Measurements from ENCODE around the gene ECE2.

ECE2 gene

DNA sequence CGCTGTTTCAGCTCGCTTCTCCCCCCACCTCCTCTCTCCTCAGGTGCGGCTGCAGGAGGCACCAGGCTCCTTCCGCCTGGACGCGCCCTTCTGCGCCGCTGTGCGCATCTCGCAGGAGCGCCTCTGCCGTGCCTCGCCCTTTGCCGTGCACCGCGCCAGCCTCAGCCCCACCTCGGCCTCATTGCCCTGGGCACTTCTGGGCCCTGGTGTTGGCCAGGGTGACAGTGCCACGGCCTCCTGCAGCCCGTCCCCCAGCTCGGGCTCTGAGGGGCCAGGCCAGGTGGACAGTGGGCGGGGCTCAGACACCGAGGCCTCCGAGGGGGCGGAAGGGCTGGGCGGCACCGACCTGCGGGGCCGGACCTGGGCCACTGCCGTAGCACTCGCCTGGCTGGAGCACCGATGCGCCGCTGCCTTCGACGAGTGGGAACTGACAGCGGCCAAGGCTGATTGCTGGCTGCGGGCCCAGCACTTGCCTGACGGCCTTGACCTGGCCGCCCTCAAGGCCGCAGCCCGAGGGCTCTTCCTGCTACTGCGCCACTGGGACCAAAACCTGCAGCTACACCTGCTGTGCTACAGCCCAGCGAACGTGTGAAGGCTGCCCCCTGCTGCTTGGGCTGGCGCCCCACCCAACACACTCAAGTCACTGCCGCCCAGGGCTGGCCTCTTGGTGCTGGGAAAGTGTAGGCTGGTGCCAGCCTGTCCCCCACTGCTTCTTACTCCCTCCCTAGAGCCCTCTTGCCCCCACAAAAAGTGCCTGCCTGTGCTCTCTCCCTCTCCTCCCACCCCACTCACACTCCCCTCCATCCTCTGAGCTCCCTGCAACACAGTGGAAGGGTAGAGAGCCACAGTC, 34.1 kb upstream of the ECE2 start:
- Histone ChIP-seq H3K27ac (ENCODE audit: low read length) (no peak overlapping the region), H3K4me3 (ENCODE audit: low read length) (no peak overlapping the region), H3K36me3 (ENCODE audit: control insufficient read depth, low read depth, low read length) (peaks cover 37% of the 10 kb centered on the region), H3K9me3 (ENCODE audit: control insufficient read depth, low read depth, low read length) (no peaks in the 10 kb centered on the region), H3K4me1 (ENCODE audit: control insufficient read depth, low read depth, low read length) (no peaks in the 10 kb centered on the region), H3K9ac (ENCODE audit: low read length) (no peak overlapping the region), H3K27me3 (ENCODE audit: control insufficient read depth, insufficient read depth, low read length) (no peaks in the 10 kb centered on the region)

DNA sequence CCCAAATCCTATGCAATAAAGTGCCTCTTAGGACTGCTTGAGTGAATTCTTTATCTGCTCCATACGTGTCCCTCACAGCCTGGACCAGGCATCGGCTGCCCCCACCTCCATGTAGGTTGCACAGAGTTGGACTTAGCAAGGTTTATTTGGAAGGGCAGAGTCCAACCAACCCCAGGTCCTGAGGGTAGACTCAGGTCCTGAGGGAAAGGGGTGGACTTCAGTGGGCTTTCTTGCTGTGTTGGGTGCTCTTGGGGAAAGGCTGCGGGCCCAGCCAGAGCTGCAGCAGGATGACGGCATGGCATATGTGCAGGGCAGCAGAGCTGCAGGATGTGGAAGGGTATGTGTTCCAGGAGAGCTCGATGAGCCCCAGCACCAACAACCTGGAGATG, 33.5 kb upstream of the ECE2 start:
- Histone ChIP-seq H3K4me3 (ENCODE audit: low read length) (no peak overlapping the region), H3K9me3 (ENCODE audit: control insufficient read depth, low read depth, low read length) (no peaks in the 10 kb centered on the region), H3K9ac (ENCODE audit: low read length) (no peak overlapping the region), H3K36me3 (ENCODE audit: control insufficient read depth, low read depth, low read length) (peaks cover 37% of the 10 kb centered on the region), H3K27me3 (ENCODE audit: control insufficient read depth, insufficient read depth, low read length) (no peaks in the 10 kb centered on the region), H3K27ac (ENCODE audit: low read length) (no peak overlapping the region), H3K4me1 (ENCODE audit: control insufficient read depth, low read depth, low read length) (no peaks in the 10 kb centered on the region)

DNA sequence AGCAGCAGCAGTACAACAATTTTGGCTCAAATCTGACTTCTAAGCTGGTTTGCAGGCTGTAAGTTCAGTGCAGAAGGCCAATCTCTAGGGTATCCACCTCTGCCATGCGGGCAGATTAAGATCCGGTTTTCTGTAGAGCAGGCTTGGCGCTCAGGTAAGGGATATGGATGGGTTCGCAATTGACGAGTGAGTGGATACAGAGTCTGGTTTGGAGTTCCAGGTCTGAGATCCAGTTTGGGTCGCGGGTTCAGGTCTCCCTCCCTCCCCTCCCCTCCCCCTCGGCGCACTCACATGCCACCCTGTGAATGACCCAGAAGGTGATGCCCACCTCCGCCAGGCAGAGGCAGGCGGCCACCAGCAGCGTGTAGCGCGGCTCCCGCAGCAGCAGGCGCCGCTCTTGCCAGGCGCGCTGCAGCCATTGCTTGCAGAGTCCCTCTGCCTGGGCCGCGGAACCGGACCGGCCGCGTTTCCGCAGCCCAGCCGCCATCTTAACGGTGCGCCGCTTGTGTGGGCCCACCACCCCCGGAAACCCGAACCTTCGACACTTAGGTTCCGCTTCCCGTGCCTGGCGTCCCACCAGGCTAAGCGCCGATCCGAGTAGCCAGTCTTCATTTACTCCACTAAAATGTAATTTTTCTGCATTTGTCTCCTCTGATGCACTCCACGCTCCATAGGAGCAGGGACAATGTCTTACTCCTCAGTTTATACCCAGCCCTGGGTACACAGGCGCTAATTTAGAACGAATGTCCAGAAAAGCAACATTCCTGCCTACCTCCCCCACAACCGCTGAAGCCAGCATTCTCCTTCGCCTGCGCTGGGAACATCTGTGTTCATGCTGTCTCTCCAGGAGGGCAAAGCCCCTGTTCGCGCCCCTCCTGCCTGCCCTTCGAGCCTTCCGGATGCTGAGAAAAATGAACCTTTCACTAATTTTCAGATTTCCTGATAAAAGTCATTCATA, 27.1 kb upstream of the ECE2 start, which contains the start of gene ALG3:
Gene ALG3 (minus strand): TSS at position 509 of the 958 bp plus-strand sequence. CDS start 22 bp downstream, at position 487.
- H3K9me3 ChIP-seq (ENCODE audit: control insufficient read depth, low read depth, low read length) = no peaks in the 10 kb centered on the region
- peak within 1 kb of the TSS; percentile 99 for H3K27ac ChIP-seq (ENCODE audit: low read length)
- peak within 1 kb of the TSS; percentile 100 for H3K4me3 ChIP-seq (ENCODE audit: low read length)
- peaks cover 22% of the 10 kb centered on the region for H3K36me3 ChIP-seq (ENCODE audit: control insufficient read depth, low read depth, low read length)
- H3K9ac ChIP-seq (ENCODE audit: low read length) = peak within 1 kb of the TSS; percentile 99
- no peaks in the 10 kb centered on the region for H3K4me1 ChIP-seq (ENCODE audit: control insufficient read depth, low read depth, low read length)
- no peaks in the 10 kb centered on the region for H3K27me3 ChIP-seq (ENCODE audit: control insufficient read depth, insufficient read depth, low read length)

DNA sequence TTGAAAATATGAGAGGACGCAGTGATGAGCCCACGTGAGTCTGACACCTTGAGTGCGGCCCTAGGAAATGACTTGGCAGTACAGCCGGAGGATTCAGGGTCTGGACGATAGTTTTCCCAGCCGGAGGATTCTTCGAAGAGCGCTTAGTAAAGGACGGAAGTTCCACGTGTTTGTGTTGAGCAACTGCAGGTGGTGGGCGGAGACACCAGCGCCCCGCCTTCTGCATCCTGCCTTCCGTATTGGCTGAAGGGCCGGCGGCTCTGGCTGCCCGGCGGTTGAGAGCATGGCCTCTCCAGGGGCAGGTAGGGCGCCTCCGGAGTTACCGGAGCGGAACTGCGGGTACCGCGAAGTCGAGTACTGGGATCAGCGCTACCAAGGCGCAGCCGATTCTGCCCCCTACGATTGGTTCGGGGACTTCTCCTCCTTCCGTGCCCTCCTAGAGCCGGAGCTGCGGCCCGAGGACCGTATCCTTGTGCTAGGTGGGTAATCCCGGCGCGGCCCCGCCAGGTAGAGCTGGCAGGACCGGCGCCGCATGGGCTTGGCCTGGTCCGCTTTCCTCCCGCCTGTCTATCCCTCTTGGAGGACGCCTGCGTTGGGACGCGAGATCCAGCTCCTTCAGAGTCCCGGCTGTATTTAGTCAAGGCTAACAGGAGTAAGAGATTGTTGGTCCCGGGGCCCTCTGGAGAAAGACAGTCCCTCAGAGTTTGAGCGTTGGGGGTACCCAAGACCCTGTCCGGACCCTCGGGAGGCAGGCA, 26.2 kb upstream of the ECE2 start, which contains the start of gene EEF1AKMT4:
Gene EEF1AKMT4 (plus strand): TSS at position 261 of the 755 bp plus-strand sequence. CDS start 23 bp downstream, at position 284.
- Histone ChIP-seq H3K4me3 (ENCODE audit: low read length) (peak within 1 kb of the TSS; percentile 100), H3K27me3 (ENCODE audit: control insufficient read depth, insufficient read depth, low read length) (no peaks in the 10 kb centered on the region), H3K9me3 (ENCODE audit: control insufficient read depth, low read depth, low read length) (no peaks in the 10 kb centered on the region), H3K36me3 (ENCODE audit: control insufficient read depth, low read depth, low read length) (peaks cover 13% of the 10 kb centered on the region), H3K9ac (ENCODE audit: low read length) (peak within 1 kb of the TSS; percentile 99), H3K4me1 (ENCODE audit: control insufficient read depth, low read depth, low read length) (no peaks in the 10 kb centered on the region), H3K27ac (ENCODE audit: low read length) (peak within 1 kb of the TSS; percentile 99)

DNA sequence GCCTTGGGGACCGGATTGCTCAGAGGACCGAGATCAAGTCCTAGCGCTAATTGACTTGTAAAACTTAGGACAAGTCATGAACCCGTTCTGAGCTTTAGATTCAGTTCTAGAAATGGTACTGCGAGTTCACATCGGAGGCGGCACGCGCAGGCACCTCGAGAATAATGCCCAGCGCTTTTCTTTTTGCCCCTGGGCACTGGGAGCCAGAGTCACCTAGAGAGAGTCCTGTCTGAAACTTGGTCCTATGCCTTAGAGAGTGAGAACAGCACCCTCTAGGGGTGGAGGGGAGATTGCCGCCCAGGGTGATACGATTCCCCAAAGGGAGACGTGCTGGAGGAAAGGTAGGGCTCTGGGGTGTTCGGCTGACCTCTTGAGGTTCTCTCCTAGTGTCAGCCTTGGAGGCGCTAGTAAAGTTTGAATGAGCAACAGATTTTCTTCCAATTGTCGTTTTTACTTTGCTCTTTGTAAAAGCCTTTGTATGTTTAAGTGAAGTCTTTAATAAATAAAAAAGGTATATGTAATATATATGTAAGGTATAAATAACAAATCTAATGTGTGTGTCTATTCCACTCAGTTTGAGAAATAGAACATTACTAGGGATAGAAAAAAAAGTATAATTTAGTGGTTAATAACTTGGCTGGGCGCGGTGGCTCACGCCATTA, 25.5 kb upstream of the ECE2 start:
- H3K9ac ChIP-seq (ENCODE audit: low read length) = peak overlapping the region; percentile 99
- H3K4me3 ChIP-seq (ENCODE audit: low read length) = peak overlapping the region; percentile 100
- H3K9me3 ChIP-seq (ENCODE audit: control insufficient read depth, low read depth, low read length) = no peaks in the 10 kb centered on the region
- H3K27ac ChIP-seq (ENCODE audit: low read length) = peak overlapping the region; percentile 22
- H3K36me3 ChIP-seq (ENCODE audit: control insufficient read depth, low read depth, low read length) = peaks cover 6% of the 10 kb centered on the region
- H3K27me3 ChIP-seq (ENCODE audit: control insufficient read depth, insufficient read depth, low read length) = no peaks in the 10 kb centered on the region
- no peaks in the 10 kb centered on the region for H3K4me1 ChIP-seq (ENCODE audit: control insufficient read depth, low read depth, low read length)

DNA sequence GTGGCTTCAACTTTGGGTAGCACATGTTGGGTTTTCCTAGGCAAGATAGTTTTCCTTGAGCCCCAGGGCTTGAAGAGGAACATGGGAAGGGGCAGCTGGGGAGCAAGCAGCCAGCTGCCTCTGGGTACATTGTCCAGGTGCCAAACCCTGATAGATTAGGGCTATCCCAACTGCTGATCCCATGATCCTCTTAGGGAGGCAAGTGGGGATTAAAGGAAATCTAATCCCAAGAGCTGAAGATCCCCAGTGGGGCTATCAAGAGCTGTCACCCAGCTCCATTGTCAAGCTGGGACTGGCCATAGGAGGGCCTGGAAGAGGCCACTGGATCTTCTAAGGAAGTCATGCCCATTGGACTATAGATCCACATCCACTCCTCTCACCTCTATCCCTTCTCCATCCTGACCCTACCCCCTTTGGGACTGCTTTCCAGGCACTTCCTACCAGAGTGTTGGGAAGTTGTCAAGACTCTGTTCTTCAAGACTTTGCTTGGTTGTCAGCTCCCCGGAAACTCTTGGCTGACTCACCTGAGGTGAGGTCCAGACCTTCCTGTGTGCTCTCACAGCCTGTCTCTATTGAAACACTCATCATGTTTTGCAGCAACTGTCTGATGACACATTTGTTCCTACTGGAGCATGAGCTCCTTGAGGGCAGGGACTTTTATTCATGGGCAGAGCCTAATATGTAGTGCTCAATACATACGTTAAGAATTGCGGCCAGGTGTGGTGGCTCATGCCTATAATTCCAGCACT, 20.4 kb upstream of the ECE2 start:
- no peaks in the 10 kb centered on the region for H3K9me3 ChIP-seq (ENCODE audit: control insufficient read depth, low read depth, low read length)
- H3K36me3 ChIP-seq (ENCODE audit: control insufficient read depth, low read depth, low read length) = no peaks in the 10 kb centered on the region
- H3K27me3 ChIP-seq (ENCODE audit: control insufficient read depth, insufficient read depth, low read length) = peaks cover 29% of the 10 kb centered on the region
- H3K4me1 ChIP-seq (ENCODE audit: control insufficient read depth, low read depth, low read length) = no peaks in the 10 kb centered on the region
- H3K9ac ChIP-seq (ENCODE audit: low read length) = no peak overlapping the region
- H3K27ac ChIP-seq (ENCODE audit: low read length) = no peak overlapping the region
- no peak overlapping the region for H3K4me3 ChIP-seq (ENCODE audit: low read length)

DNA sequence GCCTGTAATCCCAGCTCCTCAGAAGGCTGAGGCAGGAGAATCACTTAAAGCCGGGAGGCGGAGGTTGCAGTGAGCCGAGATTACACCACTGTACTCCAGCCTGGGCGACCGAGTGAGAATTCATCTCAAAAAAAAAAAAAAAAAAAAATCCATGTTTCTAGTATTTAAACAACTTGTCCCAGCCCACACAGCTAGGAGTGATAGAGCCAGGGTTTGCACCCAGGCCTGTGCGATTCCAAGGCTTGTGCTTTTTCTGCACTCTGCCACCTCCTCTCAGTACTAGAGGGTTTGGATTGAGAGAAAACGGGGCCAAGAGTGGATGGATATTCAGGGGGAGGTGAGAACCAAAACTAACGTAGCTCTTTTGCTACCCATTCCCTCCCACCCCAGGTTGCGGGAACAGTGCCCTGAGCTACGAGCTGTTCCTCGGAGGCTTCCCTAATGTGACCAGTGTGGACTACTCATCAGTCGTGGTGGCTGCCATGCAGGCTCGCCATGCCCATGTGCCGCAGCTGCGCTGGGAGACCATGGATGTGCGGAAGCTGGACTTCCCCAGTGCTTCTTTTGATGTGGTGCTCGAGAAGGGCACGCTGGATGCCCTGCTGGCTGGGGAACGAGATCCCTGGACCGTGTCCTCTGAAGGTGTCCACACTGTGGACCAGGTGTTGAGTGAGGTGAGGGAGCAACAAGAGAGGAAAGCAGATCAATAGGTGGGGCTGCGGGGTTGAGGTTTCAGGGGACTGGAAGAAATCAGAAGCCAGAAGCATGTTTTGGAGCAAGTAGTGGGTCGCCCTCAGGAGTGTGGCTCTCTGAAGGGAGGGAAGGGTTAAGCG, 18.5 kb upstream of the ECE2 start:
- H3K9ac ChIP-seq (ENCODE audit: low read length) = no peak overlapping the region
- H3K27ac ChIP-seq (ENCODE audit: low read length) = no peak overlapping the region
- H3K4me1 ChIP-seq (ENCODE audit: control insufficient read depth, low read depth, low read length) = no peaks in the 10 kb centered on the region
- peaks cover 43% of the 10 kb centered on the region for H3K27me3 ChIP-seq (ENCODE audit: control insufficient read depth, insufficient read depth, low read length)
- H3K36me3 ChIP-seq (ENCODE audit: control insufficient read depth, low read depth, low read length) = no peaks in the 10 kb centered on the region
- no peaks in the 10 kb centered on the region for H3K9me3 ChIP-seq (ENCODE audit: control insufficient read depth, low read depth, low read length)
- H3K4me3 ChIP-seq (ENCODE audit: low read length) = no peak overlapping the region

DNA sequence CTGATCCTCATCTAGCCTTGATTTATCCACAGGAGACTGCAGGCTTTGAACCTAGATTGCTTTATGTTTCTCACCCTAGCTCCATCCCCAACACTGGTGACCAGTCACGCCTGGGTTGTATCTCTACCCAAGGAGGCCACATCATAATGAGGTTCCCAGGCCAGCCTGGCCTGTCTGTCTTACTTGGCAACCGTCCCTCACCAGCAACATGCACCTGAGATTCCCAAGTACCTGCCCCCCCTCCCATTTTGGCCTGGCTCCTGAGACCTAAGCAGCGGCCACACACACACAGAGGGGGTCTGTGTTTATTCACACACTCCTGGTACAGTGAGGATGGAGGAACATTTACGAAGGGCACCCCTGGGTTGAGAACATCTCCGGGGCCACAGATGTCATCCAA, 16.9 kb upstream of the ECE2 start:
- Histone ChIP-seq H3K4me3 (ENCODE audit: low read length) (no peak overlapping the region), H3K27ac (ENCODE audit: low read length) (no peak overlapping the region), H3K27me3 (ENCODE audit: control insufficient read depth, insufficient read depth, low read length) (peaks cover 57% of the 10 kb centered on the region)

DNA sequence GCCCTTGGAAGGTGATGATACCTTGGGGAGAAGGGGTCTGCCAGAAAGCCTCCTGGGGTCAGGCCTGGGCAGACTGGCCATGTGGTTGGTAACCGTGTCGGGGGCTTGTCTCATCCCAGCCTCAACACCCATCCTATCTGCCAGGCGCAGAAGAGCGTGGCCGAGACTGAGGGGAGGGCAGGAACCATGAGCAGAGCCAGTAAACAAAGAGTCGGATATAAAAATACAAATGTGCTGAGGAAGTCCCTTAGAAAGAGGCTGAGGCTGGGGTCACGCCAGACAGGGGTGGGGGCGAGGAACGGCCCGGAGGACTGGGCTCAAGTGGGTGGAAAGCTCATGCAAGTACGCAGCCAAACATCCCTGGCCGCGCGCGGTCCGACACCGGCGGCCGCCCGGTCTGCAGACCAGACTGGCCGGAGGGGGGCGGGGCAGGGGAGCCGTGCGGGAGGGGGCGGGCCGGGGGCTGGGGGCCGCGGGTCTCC, 16.4 kb upstream of the ECE2 start:
- peaks cover 59% of the 10 kb centered on the region for H3K27me3 ChIP-seq (ENCODE audit: control insufficient read depth, insufficient read depth, low read length)
- H3K27ac ChIP-seq (ENCODE audit: low read length) = no peak overlapping the region
- no peaks in the 10 kb centered on the region for H3K9me3 ChIP-seq (ENCODE audit: control insufficient read depth, low read depth, low read length)
- H3K9ac ChIP-seq (ENCODE audit: low read length) = no peak overlapping the region
- no peak overlapping the region for H3K4me3 ChIP-seq (ENCODE audit: low read length)
- H3K4me1 ChIP-seq (ENCODE audit: control insufficient read depth, low read depth, low read length) = no peaks in the 10 kb centered on the region
- H3K36me3 ChIP-seq (ENCODE audit: control insufficient read depth, low read depth, low read length) = no peaks in the 10 kb centered on the region

More for the DNA sequence above, 16.9 kb upstream of the ECE2 start:
- Histone ChIP-seq H3K4me1 (ENCODE audit: control insufficient read depth, low read depth, low read length) (no peaks in the 10 kb centered on the region), H3K36me3 (ENCODE audit: control insufficient read depth, low read depth, low read length) (no peaks in the 10 kb centered on the region), H3K9me3 (ENCODE audit: control insufficient read depth, low read depth, low read length) (no peaks in the 10 kb centered on the region), H3K9ac (ENCODE audit: low read length) (no peak overlapping the region)

Measured in iPS-18a (cell line).